Measurements from ENCODE around the gene UVRAG.

GRCh38 chr11:76129729-76130128 is 314.7 kb downstream of the UVRAG start:
- TF ChIP-seq, protein P1, sequence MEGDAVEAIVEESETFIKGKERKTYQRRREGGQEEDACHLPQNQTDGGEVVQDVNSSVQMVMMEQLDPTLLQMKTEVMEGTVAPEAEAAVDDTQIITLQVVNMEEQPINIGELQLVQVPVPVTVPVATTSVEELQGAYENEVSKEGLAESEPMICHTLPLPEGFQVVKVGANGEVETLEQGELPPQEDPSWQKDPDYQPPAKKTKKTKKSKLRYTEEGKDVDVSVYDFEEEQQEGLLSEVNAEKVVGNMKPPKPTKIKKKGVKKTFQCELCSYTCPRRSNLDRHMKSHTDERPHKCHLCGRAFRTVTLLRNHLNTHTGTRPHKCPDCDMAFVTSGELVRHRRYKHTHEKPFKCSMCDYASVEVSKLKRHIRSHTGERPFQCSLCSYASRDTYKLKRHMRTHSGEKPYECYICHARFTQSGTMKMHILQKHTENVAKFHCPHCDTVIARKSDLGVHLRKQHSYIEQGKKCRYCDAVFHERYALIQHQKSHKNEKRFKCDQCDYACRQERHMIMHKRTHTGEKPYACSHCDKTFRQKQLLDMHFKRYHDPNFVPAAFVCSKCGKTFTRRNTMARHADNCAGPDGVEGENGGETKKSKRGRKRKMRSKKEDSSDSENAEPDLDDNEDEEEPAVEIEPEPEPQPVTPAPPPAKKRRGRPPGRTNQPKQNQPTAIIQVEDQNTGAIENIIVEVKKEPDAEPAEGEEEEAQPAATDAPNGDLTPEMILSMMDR (IDR thresholded peaks at IDR 0.05), result no peak
- TF ChIP-seq POLR2AphosphoS5 (IDR thresholded peaks at IDR 0.05), result no peak

Data from upper lobe of left lung (tissue), 4 donors.